Hepatocyte (in vitro differentiated cells): ENCODE measurements around the gene ARSA. TPM values are rescaled to one million over a fixed set of nuclear protein-coding genes. Genes with fewer than 3 reads are reported as not detected.
"Not testable (repeated sequence)": the region's sequence is repeated elsewhere in the genome, so short reads cannot be mapped to it uniquely, and the experiment has no call there.

Source experiments
- DNase-seq: peaks from one replicate; pipeline ENCODE4 v3.0.0-alpha.2; 2016; ENCODE audit warnings: low spot score
- H2AFZ ChIP-seq: fragments of 200-600 bp; sonication (generic); 2 replicates; pipeline ENCODE4 v1.6.0; 2016; ENCODE audit warnings: antibody characterized with exemption, mild to moderate bottlenecking
- H3K27ac ChIP-seq: fragments of 200-600 bp; sonication (generic); 2 replicates; pipeline ENCODE4 v1.5.1; 2016; ENCODE audit warnings: mild to moderate bottlenecking
- H3K27me3 ChIP-seq: fragments of 200-600 bp; sonication (generic); 2 replicates; pipeline ENCODE4 v1.6.1; 2016
- H3K36me3 ChIP-seq: fragments of 200-600 bp; sonication (generic); replicated peaks from 2 replicates; pipeline ENCODE4 v1.5.1; 2016; ENCODE audit warnings: low read depth; ENCODE audit not compliant: insufficient read depth
- H3K4me1 ChIP-seq: fragments of 200-600 bp; sonication (generic); 2 replicates; pipeline ENCODE4 v1.5.1; 2016; ENCODE audit warnings: mild to moderate bottlenecking, moderate library complexity; ENCODE audit not compliant: insufficient read depth
- H3K4me2 ChIP-seq: fragments of 200-600 bp; sonication (generic); 2 replicates; pipeline ENCODE4 v1.6.0; 2016
- H3K4me3 ChIP-seq: fragments of 200-600 bp; sonication (generic); 2 replicates; pipeline ENCODE4 v1.5.1; 2016; ENCODE audit warnings: mild to moderate bottlenecking
- H3K79me2 ChIP-seq: fragments of 200-600 bp; sonication (generic); 2 replicates; pipeline ENCODE4 v1.6.0; 2017; ENCODE audit warnings: mild to moderate bottlenecking
- H3K9me2 ChIP-seq: fragments of 200-600 bp; sonication (generic); replicated peaks from 2 replicates; pipeline ENCODE4 v1.6.0; 2017; ENCODE audit warnings: mild to moderate bottlenecking; ENCODE audit not compliant: insufficient read depth
- H3K9me3 ChIP-seq: fragments of 200-600 bp; sonication (generic); 2 replicates; pipeline ENCODE4 v1.5.1; 2016; ENCODE audit warnings: low read depth, mild to moderate bottlenecking
- H4K20me1 ChIP-seq: fragments of 200-600 bp; sonication (generic); 2 replicates; pipeline ENCODE4 v1.6.0; 2016; ENCODE audit warnings: mild to moderate bottlenecking; ENCODE audit not compliant: insufficient read depth, poor library complexity, severe bottlenecking
- EZH2 ChIP-seq: fragments of 200-600 bp; sonication (generic); IDR thresholded peaks from 2 replicates; pipeline ENCODE4 v1.6.1; 2016; ENCODE audit warnings: antibody characterized with exemption, mild to moderate bottlenecking, borderline replicate concordance
- EZH2phosphoT487 ChIP-seq: fragments of 200-600 bp; sonication (generic); IDR thresholded peaks from one replicate; pipeline ENCODE4 v1.6.1; 2018; ENCODE audit warnings: antibody characterized with exemption, mild to moderate bottlenecking, low read depth, moderate library complexity; ENCODE audit not compliant: unreplicated experiment, severe bottlenecking
- WGBS: methylation state at CpG from one replicate; pipeline ENCODE4 v1.1.6; 2016; ENCODE audit warnings: low lambda C conversion rate; ENCODE audit errors: missing lambda C conversion rate; 5-methylcytosine and 5-hydroxymethylcytosine counted together
- polyA plus RNA-seq: library from polyadenylated mRNA; unstranded; fragments of >200 nt; fragmentation: Nextera tagmentation; extraction: Ambion mirVana; gene quantifications from 2 replicates; pipeline ENCODE4 v1.2.1, GENCODE V29; 2016
- total RNA-seq: library from RNA; depleted of rRNA; stranded (reverse); fragments of >200 nt; gene quantifications from 2 replicates; pipeline ENCODE4 v1.2.3, GENCODE V29; 2014
- TF ChIP-seq, protein P1 (sequence below): fragments of 200-600 bp; sonication (generic); IDR thresholded peaks from 2 replicates; pipeline ENCODE4 v1.5.1; 2016; ENCODE audit warnings: antibody characterized with exemption, mild to moderate bottlenecking; ENCODE audit not compliant: poor library complexity

Gene ARSA
- total and polyA plus RNA-seq, 2 experiments from 2014 or later, result 20.6 to 31.3 TPM

DNA sequence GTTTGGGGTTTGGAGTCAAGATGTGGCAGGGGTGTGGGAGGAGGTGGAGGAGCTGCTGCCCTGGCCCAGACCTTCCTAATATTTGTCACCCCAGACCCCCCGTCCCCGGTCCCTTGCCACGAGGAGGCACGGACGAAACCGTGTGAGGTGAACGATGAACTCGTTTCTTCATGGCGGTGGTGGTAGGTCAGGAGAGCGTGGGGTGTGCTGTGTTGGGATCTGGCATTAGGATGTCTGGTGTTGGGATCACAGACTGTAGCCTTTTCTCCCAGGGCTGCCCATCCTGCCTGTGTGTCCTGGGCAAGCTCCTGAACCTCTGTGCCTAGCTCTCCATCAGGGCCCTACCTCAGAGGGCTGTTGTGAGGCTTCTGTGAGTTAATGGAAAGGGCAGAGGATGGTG, 19.0 kb downstream of the ARSA start:
- 92% methylated on average over 10 of the region's 10 CpGs for WGBS
- Histone ChIP-seq H3K27me3 (no peaks in the 10 kb centered on the region), H3K9me2 (no peaks in the 10 kb centered on the region)

DNA sequence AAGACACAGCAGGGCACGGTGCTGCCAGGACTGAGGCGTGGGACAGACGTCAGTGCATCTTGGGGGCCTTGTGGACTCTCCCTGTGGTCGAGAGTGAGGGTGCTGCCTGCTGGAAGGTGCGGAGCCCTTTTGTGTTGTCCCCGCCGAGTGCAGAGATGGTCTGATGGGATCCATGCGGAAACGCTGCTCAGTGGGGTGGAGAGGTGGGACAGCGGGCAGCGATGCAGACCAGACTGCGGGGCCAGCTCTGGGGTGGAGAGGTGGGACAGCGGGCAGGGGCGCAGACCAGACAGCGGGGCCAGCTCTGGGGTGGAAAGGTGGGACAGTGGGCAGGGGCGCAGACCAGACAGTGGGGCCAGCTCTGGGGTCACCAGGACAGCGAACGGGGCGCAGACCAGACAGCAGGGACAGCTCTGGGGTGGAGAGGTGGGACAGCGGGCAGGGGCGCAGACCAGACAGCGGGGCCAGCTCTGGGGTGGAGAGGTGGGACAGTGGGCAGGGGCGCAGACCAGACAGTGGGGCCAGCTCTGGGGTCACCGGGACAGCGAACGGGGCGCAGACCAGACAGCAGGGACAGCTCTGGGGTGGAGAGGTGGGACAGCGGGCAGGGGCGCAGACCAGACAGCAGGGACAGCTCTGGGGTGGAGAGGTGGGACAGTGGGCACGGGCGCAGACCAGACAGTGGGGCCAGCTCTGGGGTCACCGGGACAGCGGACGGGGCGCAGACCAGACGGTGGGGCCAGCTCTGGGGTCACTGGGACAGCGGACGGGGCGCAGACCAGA, 19.7 kb downstream of the ARSA start:
- not testable (repeated sequence) for DNase-seq

More for the DNA sequence above, 19.0 kb downstream of the ARSA start:
- H2AFZ ChIP-seq, result no peak overlapping the region
- H3K9me3 ChIP-seq, result no peaks in the 10 kb centered on the region
- DNase-seq, result no peak
- no peak overlapping the region for H3K4me3 ChIP-seq
- no peaks in the 10 kb centered on the region for H4K20me1 ChIP-seq
- H3K4me1 ChIP-seq, result no peaks in the 10 kb centered on the region
- no peaks in the 10 kb centered on the region for H3K36me3 ChIP-seq
- no peaks in the 10 kb centered on the region for H3K79me2 ChIP-seq
- H3K27ac ChIP-seq, result no peak overlapping the region
- no peak for TF ChIP-seq EZH2
- TF ChIP-seq EZH2phosphoT487, result no peak
- TF ChIP-seq, protein P1, sequence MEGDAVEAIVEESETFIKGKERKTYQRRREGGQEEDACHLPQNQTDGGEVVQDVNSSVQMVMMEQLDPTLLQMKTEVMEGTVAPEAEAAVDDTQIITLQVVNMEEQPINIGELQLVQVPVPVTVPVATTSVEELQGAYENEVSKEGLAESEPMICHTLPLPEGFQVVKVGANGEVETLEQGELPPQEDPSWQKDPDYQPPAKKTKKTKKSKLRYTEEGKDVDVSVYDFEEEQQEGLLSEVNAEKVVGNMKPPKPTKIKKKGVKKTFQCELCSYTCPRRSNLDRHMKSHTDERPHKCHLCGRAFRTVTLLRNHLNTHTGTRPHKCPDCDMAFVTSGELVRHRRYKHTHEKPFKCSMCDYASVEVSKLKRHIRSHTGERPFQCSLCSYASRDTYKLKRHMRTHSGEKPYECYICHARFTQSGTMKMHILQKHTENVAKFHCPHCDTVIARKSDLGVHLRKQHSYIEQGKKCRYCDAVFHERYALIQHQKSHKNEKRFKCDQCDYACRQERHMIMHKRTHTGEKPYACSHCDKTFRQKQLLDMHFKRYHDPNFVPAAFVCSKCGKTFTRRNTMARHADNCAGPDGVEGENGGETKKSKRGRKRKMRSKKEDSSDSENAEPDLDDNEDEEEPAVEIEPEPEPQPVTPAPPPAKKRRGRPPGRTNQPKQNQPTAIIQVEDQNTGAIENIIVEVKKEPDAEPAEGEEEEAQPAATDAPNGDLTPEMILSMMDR, result no peak
- H3K4me2 ChIP-seq, result no peak overlapping the region

DNA sequence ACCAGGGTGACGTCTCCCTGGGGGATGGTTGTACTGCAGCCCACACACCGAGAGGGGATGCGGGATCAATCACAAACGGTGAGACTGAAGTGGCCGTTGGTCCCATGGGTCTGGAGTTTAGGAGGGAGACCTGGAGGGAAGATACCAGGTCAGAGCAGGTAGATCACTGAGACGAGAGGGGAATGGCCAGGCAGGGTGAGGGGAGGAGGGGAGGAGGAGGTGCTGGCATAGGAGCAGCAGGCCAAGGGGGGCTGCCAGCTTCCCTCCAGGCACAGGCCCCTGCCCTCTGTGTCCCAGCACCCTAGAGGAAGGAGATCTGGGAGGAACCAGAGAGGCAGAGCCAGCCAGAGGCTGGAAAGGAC, 20.3 kb downstream of the ARSA start:
- Histone ChIP-seq H3K27me3 (peaks cover 9% of the 10 kb centered on the region), H3K4me2 (no peak overlapping the region), H3K27ac (no peak overlapping the region), H3K4me1 (no peaks in the 10 kb centered on the region), H2AFZ (no peak overlapping the region), H3K79me2 (no peaks in the 10 kb centered on the region), H4K20me1 (no peaks in the 10 kb centered on the region), H3K9me3 (no peaks in the 10 kb centered on the region), H3K9me2 (no peaks in the 10 kb centered on the region), H3K4me3 (no peak overlapping the region), H3K36me3 (no peaks in the 10 kb centered on the region)
- no peak for DNase-seq
- WGBS, result 82% methylated on average over 6 of the region's 6 CpGs
- no peak for TF ChIP-seq EZH2phosphoT487
- TF ChIP-seq, protein P1, result no peak
- no peak for TF ChIP-seq EZH2

More for the DNA sequence above, 19.7 kb downstream of the ARSA start:
- H3K9me2 ChIP-seq, H3K27ac ChIP-seq, H2AFZ ChIP-seq, H3K4me2 ChIP-seq, H3K4me3 ChIP-seq, H4K20me1 ChIP-seq, H3K79me2 ChIP-seq, H3K27me3 ChIP-seq, H3K36me3 ChIP-seq, H3K4me1 ChIP-seq, H3K9me3 ChIP-seq: not testable (repeated sequence)
- 87% methylated on average over 16 of the region's 39 CpGs for WGBS

DNA sequence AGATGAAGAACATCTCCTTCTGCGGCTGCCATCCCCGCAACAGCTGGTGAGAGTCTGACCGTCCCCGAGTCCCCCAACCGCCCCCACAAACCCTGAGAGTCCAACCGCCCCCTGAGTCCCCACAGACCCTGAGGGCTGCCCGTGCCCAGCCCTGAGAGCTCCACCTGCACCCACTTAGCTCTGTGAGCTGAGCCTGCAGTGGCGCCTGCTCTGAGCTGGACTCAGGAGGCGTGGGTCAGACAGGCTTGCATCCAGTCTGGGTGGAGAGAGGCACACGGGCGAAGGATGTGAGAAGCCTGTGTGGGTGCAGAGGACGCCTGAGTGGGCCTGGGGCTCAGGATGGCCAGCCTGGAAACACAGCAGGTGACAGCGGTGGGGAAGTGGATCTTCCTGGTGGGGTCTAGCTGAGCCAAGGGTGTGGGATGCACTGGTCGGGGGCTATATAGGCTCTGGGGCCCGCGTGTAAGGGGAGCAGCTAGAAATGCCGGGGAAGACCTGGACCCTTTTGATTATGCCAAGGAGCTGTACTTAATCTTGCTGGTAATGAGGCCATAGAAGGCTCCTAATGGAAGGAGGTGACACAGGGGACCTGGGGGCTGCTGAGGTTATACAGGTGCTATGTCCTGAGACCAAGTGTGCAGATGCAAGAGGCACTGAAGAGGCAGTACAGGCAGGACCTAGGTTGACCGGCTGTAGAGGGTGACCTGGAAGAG, 20.9 kb downstream of the ARSA start:
- Histone ChIP-seq H3K36me3 (no peaks in the 10 kb centered on the region), H4K20me1 (no peaks in the 10 kb centered on the region), H3K27me3 (peaks cover 15% of the 10 kb centered on the region), H3K9me2 (no peaks in the 10 kb centered on the region), H3K9me3 (no peaks in the 10 kb centered on the region), H3K4me3 (no peak overlapping the region), H3K4me1 (no peaks in the 10 kb centered on the region), H3K27ac (no peak overlapping the region), H3K4me2 (no peak overlapping the region), H3K79me2 (no peaks in the 10 kb centered on the region), H2AFZ (no peak overlapping the region)
- WGBS, result 84% methylated on average over 12 of the region's 18 CpGs
- DNase-seq, result no peak
- TF ChIP-seq, protein P1, result no peak
- no peak for TF ChIP-seq EZH2phosphoT487
